AG09309 (cell line): ENCODE data around the gene EBLN1.

Experiments used
- DNase-seq: peaks from one replicate; pipeline ENCODE4 v3.0.0-alpha.2; 2010; ENCODE audit warnings: low read depth
- H3K4me3 ChIP-seq: 2 replicates; pipeline ENCODE4 v1.5.1; 2011; ENCODE audit warnings: mild to moderate bottlenecking, low read depth, low read length, moderate library complexity; ENCODE audit not compliant: control insufficient read depth
- TF ChIP-seq, protein P1 (sequence below): IDR thresholded peaks from 2 replicates; pipeline ENCODE4 v1.5.1; 2011; ENCODE audit warnings: mild to moderate bottlenecking, low read depth, low read length, inconsistent platforms; ENCODE audit not compliant: insufficient read depth, control insufficient read depth; ENCODE audit errors: missing control alignments

Gene EBLN1

DNA sequence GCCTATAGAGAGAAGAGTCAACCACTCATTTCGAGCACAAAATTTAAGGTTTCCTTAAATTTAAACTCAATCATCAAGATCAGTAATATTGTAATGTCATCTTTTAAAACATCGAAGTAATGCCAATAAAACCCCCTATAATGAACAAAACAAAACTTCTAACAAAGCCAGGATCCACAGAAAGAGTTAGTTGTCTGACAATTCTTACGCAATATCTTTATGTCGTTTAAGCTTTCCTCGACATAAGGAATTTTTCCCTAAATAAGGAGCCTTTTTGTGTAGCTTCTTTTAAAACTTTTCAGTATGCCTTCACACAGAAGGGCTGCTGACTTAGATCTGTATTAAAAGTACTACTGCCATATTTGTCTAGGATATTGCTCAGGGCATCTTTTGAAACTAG is 7.5 kb downstream of the EBLN1 start:
- TF ChIP-seq, protein P1, sequence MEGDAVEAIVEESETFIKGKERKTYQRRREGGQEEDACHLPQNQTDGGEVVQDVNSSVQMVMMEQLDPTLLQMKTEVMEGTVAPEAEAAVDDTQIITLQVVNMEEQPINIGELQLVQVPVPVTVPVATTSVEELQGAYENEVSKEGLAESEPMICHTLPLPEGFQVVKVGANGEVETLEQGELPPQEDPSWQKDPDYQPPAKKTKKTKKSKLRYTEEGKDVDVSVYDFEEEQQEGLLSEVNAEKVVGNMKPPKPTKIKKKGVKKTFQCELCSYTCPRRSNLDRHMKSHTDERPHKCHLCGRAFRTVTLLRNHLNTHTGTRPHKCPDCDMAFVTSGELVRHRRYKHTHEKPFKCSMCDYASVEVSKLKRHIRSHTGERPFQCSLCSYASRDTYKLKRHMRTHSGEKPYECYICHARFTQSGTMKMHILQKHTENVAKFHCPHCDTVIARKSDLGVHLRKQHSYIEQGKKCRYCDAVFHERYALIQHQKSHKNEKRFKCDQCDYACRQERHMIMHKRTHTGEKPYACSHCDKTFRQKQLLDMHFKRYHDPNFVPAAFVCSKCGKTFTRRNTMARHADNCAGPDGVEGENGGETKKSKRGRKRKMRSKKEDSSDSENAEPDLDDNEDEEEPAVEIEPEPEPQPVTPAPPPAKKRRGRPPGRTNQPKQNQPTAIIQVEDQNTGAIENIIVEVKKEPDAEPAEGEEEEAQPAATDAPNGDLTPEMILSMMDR = no peak
- no peak overlapping the region for H3K4me3 ChIP-seq
- DNase-seq = no peak

DNA sequence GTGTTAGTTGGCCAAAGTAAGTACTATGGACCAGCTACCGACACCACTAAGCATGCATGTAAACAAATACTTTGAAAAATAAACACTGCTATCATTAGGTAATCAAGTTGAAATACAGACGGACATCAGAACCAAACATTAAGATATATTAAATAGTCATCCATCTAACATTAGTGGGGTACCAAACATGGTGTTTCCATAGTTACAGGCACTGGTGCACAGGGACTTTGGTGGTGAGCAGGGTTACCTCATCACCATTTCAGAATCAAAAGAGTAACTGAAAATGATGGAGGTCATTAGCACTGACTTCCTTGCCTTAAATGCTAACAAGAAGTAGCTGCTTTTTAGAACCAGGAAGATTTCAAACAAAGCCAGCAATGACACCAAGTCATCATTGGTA is 23.9 kb downstream of the EBLN1 start:
- no peak for DNase-seq
- no peak overlapping the region for H3K4me3 ChIP-seq
- TF ChIP-seq, protein P1 = no peak

DNA sequence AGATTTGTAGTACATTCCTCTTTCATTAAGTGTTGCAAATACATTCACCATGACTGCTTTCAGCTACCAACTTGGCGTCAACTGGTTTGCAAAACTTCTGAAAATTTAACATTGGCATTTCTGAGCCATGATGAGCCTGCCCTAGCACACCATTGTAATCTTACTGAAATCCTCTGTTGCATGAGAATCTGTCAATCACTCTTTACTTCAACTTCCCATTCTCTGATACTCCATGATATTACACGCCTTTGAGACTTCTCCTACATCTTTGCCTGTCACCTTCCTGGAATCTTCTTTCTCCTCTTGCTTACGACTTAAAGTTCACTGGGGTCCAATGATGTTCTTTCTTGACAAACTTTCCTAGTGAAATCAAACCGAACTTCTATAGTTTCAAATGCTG is 32.2 kb downstream of the EBLN1 start:
- DNase-seq = no peak
- TF ChIP-seq, protein P1 = no peak
- no peak overlapping the region for H3K4me3 ChIP-seq

DNA sequence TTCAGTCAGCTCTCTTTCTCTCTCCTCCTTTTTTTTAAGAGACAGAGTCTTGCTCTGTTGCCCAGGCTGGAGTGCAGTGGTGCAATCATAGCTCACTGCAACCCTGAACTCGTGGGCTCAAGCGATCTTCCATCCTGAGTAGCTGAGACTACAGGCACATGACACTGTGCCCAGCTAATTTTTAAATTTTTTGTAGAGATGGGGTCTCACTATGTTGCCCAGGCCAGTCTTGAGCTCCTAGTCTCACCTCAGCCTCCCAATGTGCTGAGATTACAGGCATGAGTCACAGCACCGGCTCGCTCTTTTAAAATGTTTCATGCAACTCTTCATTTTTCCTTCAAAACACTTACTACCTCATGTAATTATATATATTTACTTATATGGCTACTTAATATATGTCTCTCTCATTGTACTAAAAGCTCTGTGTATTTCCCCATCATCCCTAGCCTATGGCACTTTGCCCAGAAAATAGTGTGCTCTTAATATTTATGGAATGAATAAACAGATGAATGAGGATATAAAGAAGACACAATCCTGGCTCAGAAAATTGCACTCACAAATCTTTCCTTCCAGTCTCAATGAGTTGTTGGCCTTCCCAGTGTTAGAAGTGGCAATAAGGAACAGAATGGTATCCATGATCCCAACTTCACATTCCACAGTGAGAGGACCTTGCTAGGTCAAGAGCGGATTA is 33.9 kb downstream of the EBLN1 start:
- DNase-seq = no peak
- TF ChIP-seq, protein P1 = no peak

DNA sequence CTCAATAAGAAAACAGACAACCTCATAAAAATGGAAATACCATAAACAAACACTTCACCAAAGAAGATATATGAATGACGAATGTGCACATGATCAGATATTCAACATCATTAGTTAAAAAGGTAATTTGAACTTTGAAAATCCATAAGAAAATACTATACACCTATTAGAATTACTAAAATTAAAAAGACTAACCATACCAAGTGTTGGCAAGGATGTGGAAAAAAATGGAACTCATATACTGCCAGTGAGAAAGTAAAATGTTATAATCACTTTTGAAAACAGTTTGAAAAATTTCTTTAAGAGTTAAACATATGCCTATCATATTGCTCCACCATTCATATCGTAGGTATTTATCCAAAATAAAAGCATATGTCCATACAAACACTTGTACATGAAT is 37.1 kb downstream of the EBLN1 start:
- no peak for DNase-seq
- TF ChIP-seq, protein P1 = no peak
- H3K4me3 ChIP-seq = no peak overlapping the region

More for the DNA sequence above, 33.9 kb downstream of the EBLN1 start:
- no peak overlapping the region for H3K4me3 ChIP-seq

DNA sequence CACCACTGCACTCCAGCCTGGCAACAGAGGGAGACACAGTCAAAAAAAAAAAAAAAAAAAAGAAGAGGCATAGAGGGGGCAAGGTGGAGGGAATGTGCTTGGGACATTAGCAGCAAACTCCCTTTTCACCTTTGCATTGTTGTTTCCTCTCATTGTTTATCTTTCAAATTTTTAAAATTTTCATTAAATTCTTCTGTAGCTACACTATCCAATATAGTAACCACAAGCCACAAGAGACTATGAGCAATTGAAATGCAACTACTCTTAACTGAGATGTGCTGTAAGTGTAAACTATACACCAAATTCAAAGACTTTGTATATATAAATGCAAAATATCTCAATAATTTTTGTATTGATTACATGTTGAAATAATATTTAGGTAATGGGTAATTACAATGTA is 43.4 kb downstream of the EBLN1 start:
- DNase-seq = no peak
- TF ChIP-seq, protein P1 = no peak
- H3K4me3 ChIP-seq = no peak overlapping the region
